Left kidney (tissue), 8 donors: ENCODE results near the gene MFAP4. TPM values are rescaled to one million over a fixed set of nuclear protein-coding genes. Genes with fewer than 3 reads are reported as not detected.
A peak's percentile ranks its signal among the peaks of the same experiment; 100 is the strongest.

Experiments used
- DNase-seq: peaks from one replicate; pipeline ENCODE4 v3.0.0-alpha.2; 2013
- long read RNA-seq, 8 donors: transcript quantifications; one replicate each; lab custom pipeline, GENCODE V29; 2026
- polyA plus RNA-seq: library from polyadenylated mRNA; unstranded; fragments of 120-200 nt; gene quantifications from one replicate; pipeline ENCODE4 v1.2.1, GENCODE V29; 2013; ENCODE audit not compliant: insufficient read length

Gene MFAP4
- polyA plus RNA-seq = 178 TPM
- long read RNA-seq, donor 1, transcript MFAP4-203 (5 exons, 1,876 nt) = minor isoform, 8 of 156 reads
- long read RNA-seq, donor 1, transcript MFAP4-201 (6 exons, 1,873 nt) = major isoform, 113 of 156 reads
- long read RNA-seq, donor 1, transcript MFAP4-202 (6 exons, 1,932 nt) = minor isoform, 9 of 156 reads
- long read RNA-seq, donor 1, partial matches to known transcripts = 25 of 156 reads
- long read RNA-seq, donor 1, other reads (novel, unspliced or antisense) = 0 of 156 reads
- long read RNA-seq, donor 2, transcript MFAP4-201 (6 exons, 1,873 nt) = major isoform, 127 of 167 reads
- long read RNA-seq, donor 2, transcript MFAP4-203 (5 exons, 1,876 nt) = minor isoform, 10 of 167 reads
- long read RNA-seq, donor 2, transcript MFAP4-202 (6 exons, 1,932 nt) = minor isoform, 12 of 167 reads
- long read RNA-seq, donor 2, partial matches to known transcripts = 13 of 167 reads
- long read RNA-seq, donor 2, other reads (novel, unspliced or antisense) = 5 of 167 reads
- long read RNA-seq, donor 3, transcript MFAP4-201 (6 exons, 1,873 nt) = major isoform, 69 of 94 reads
- long read RNA-seq, donor 3, transcript MFAP4-203 (5 exons, 1,876 nt) = minor isoform, 13 of 94 reads
- long read RNA-seq, donor 3, partial matches to known transcripts = 8 of 94 reads
- long read RNA-seq, donor 3, other reads (novel, unspliced or antisense) = 0 of 94 reads
- long read RNA-seq, donor 4, transcript MFAP4-201 (6 exons, 1,873 nt) = major isoform, 6 of 9 reads
- long read RNA-seq, donor 4, partial matches to known transcripts = 0 of 9 reads
- long read RNA-seq, donor 4, other reads (novel, unspliced or antisense) = 0 of 9 reads
- long read RNA-seq, donor 5, transcript MFAP4-203 (5 exons, 1,876 nt) = minor isoform, 10 of 144 reads
- long read RNA-seq, donor 5, transcript MFAP4-201 (6 exons, 1,873 nt) = major isoform, 118 of 144 reads
- long read RNA-seq, donor 5, transcript MFAP4-202 (6 exons, 1,932 nt) = minor isoform, 6 of 144 reads
- long read RNA-seq, donor 5, partial matches to known transcripts = 10 of 144 reads
- long read RNA-seq, donor 5, other reads (novel, unspliced or antisense) = 0 of 144 reads
- long read RNA-seq, donor 6, transcript MFAP4-201 (6 exons, 1,873 nt) = major isoform, 96 of 122 reads
- long read RNA-seq, donor 6, transcript MFAP4-203 (5 exons, 1,876 nt) = minor isoform, 12 of 122 reads
- long read RNA-seq, donor 6, partial matches to known transcripts = 10 of 122 reads
- long read RNA-seq, donor 6, other reads (novel, unspliced or antisense) = 0 of 122 reads
- long read RNA-seq, donor 7, transcript MFAP4-201 (6 exons, 1,873 nt) = major isoform, 93 of 133 reads
- long read RNA-seq, donor 7, transcript MFAP4-203 (5 exons, 1,876 nt) = minor isoform, 14 of 133 reads
- long read RNA-seq, donor 7, transcript MFAP4-202 (6 exons, 1,932 nt) = minor isoform, 7 of 133 reads
- long read RNA-seq, donor 7, partial matches to known transcripts = 14 of 133 reads
- long read RNA-seq, donor 7, other reads (novel, unspliced or antisense) = 5 of 133 reads
- long read RNA-seq, donor 8, transcript MFAP4-203 (5 exons, 1,876 nt) = minor isoform, 7 of 73 reads
- long read RNA-seq, donor 8, transcript MFAP4-201 (6 exons, 1,873 nt) = major isoform, 50 of 73 reads
- long read RNA-seq, donor 8, partial matches to known transcripts = 14 of 73 reads
- long read RNA-seq, donor 8, other reads (novel, unspliced or antisense) = 0 of 73 reads

- peak; percentile 86 for DNase-seq
Measured at GRCh38 chr17:19386974-19387920, at the start of gene MFAP4. TSS of gene MFAP4 (minus strand) at chr17:19387190. CDS start at chr17:19387155, 35 bp downstream.

- DNase-seq = no peak
Measured at GRCh38 chr17:19433727-19434340, 46.8 kb upstream of the MFAP4 start.

GRCh38 chr17:19433255-19433654 is 46.3 kb upstream of the MFAP4 start:
- no peak for DNase-seq

- no peak for DNase-seq
Measured at GRCh38 chr17:19431691-19432090, 44.7 kb upstream of the MFAP4 start.

GRCh38 chr17:19426631-19427030 is 39.6 kb upstream of the MFAP4 start:
- DNase-seq = no peak

GRCh38 chr17:19424934-19425868 is 38.2 kb upstream of the MFAP4 start:
- no peak for DNase-seq

GRCh38 chr17:19421926-19422325 is 34.9 kb upstream of the MFAP4 start:
- no peak for DNase-seq

- no peak for DNase-seq
Measured at GRCh38 chr17:19421219-19421618, 34.2 kb upstream of the MFAP4 start.

- no peak for DNase-seq
Measured at GRCh38 chr17:19418251-19418992, 31.4 kb upstream of the MFAP4 start.

- no peak for DNase-seq
Measured at GRCh38 chr17:19417611-19418010, 30.6 kb upstream of the MFAP4 start.

GRCh38 chr17:19415806-19416775 is 29.1 kb upstream of the MFAP4 start:
- no peak for DNase-seq

GRCh38 chr17:19415311-19415710 is 28.3 kb upstream of the MFAP4 start:
- DNase-seq = no peak

- no peak for DNase-seq
Measured at GRCh38 chr17:19414396-19415280, 27.6 kb upstream of the MFAP4 start.

- DNase-seq = no peak
Measured at GRCh38 chr17:19413761-19414160, 26.8 kb upstream of the MFAP4 start.

- no peak for DNase-seq
Measured at GRCh38 chr17:19412984-19413383, 26.0 kb upstream of the MFAP4 start.
